Frontal cortex (tissue), 4 donors: ENCODE data around the gene CCL2. TPM values are rescaled to one million over a fixed set of nuclear protein-coding genes. Genes with fewer than 3 reads are reported as not detected.

Experiments
- DNase-seq, 2 donors: peaks; one replicate each; pipeline ENCODE4 v3.0.0; 2012; ENCODE audit warnings: low spot score in 2 of 2
- FAIRE-seq: peaks from 2 replicates; lab custom pipeline; 2012; peaks lifted over from hg19 to GRCh38; lab: Jason Lieb, UNC
- total RNA-seq: library from RNA; depleted of rRNA; stranded (reverse); fragments of >200 nt; gene quantifications from one replicate; pipeline ENCODE4 v1.2.3, GENCODE V29; 2014
- donor health status: control.
- donor health status: control.
- donor health status: control.

CCL2 gene
- total RNA-seq, 1 donor from 2014 or later: 1.2 TPM

DNA sequence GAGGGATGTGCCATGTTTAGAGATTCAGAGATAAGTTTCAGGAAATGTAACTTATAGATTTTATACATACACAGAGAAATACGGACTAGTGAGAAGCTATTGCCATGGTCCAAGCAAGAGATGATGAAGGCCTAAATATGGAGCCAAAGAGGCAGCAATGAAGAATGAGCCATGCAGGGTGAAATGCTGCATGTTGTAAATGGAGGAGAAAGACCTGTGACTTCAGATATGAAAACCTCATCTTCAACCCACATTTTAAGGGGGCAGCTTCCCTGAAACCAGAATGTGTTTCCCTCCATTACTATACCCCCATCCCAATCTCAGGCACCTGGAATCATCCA is 2.9 kb downstream of the CCL2 start:
- no peak for FAIRE-seq
- DNase-seq: no peak

DNA sequence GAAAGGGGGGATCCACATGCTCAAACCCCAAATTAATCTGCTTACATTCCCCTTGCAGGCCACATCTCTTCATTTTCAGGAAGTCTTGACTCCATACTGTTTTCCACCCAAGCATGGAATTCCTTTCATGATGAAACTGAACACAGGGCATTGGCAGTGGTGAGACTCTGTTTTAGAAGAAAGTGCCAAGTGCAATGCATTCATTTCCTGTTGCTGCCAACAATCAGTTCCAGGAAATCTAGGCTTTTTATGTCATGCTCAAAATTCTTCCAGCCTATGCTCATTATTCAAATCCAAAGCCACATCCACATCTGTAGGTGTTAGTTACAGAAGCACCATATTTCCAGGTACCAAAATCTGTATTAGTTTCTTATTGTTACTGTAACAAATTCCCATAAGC is 4.1 kb downstream of the CCL2 start:
- DNase-seq (no peak), FAIRE-seq (no peak)

DNA sequence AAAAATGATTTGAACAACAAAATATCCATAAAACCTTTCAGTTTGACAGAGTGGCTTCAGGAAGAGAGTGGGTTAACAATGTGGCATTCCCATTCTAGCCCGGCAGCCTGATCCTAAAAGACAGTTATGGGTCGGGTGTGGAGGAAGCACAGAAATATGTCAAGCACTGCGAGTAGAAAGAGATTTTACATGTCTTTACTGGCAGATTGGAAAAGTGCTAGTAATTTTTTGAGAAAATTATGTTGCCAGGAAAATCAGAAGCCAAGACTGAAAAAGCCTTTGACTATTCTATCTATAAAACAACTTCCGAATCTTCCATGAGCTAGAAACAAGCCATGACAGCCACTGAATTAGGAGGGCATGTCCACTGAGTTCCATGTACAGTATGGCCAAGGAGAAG is 5.8 kb downstream of the CCL2 start:
- FAIRE-seq: no peak

DNA sequence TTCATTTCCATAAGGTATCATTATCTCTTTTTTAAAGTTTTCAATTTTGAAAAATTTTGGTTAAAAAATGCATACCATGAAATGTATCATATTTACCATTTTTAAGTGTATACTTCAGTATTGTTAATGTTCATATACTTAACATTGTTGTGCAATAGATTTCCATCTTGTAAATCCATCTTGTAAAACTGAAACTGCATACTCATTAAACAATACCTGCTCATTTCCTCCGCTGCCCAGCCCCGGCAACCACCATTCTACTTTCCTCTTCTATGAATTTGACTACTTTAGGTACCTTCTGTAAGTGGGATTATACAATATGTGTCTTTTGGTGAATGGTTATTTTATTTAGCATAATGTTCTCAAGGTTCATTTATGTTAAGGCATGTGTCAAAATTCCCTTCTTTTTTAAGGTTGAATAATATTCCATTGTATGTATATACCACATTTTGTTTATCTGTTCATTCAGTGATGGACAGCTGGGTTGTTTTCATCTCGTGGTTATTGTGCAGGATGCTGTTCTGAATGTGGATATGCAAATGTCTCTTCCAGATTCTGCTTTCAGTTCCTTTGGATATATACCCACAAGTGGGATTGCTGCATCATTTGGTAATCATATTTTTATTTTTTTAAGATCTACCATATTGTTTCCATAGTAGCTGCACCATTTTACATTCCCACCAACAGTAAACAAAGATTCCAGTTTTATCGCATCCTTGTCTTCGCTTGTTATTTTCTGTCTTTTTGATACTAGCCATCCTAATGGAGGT is 6.7 kb downstream of the CCL2 start:
- FAIRE-seq: no peak
- no peak for DNase-seq

More for the DNA sequence above, 5.8 kb downstream of the CCL2 start:
- no peak for DNase-seq

DNA sequence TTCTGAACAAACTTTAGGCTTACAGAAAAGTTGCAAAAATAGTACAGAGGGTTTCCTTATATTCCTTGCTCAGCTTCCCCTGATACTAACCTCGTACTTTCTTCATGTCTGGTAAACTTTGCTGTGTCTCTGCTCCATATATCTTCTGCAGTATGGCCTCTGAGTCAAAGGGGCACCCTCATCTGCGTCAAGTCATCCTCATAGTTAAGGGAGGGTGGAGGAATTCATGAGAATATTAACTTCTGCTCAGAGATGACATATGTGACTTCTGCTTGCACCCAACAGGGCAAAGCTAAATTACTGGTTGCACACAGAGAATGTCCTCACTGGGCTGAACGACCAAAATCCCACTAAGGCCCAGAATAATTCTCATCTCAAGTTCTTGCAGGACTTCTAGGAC is 10.6 kb downstream of the CCL2 start:
- no peak for FAIRE-seq
- no peak for DNase-seq

DNA sequence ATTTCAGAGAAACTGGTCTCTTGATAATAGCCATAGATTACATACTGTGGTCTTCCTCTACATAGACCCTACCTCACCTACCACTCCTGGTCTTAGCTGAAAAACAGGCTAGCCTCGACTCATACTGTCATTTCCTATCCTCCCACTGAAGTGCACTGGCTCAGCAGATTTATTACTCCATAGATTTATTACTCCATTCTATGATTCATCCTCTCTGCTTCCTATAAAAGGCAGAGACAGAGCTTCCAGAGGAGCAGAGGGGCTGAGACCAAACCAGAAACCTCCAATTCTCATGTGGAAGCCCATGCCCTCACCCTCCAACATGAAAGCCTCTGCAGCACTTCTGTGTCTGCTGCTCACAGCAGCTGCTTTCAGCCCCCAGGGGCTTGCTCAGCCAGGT is 14.9 kb downstream of the CCL2 start, which contains the start of gene CCL7:
CCL7 (plus strand) TSS at position 253 of the 400 bp plus-strand sequence; CDS start at position 323, 70 bp downstream.
- FAIRE-seq (no peak), DNase-seq (no peak)

DNA sequence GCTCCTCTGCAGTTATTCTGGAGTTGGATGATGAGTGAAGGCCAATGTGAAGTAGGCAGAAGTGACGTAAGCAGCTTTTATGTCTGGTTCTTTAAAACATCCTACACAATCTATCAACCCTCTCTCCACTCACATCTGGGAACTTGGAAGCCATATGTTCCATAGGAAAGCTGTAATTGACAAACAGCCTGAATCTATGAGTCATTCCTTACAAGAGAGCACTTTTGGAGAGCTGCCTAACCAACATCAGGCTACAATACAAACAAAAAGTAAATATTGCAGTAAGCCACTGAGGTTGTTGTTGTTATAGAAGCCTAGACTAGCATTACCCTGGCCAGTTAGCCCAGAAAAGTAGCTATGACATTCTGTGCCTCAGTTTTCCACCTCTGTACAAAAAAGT is 20.8 kb downstream of the CCL2 start:
- no peak for FAIRE-seq
- DNase-seq: no peak

DNA sequence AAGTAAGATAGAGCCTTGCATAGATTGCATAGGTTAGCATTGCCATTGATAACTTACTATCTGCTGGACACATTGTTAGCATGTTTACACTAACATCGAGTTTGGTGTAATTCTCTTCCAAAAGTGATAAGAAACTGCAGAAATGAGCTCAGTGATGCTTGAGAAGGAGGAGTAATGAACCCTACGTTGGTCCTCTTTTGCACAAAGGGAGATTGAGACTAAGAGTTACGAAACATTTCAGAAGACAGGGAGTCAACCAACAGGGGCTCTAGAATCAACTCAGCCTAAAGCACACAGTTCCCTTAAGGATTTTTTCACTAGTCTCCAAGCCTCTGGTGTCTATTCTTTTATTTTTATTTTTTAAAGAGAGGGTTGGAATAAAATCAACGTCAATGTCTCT is 21.7 kb downstream of the CCL2 start:
- no peak for FAIRE-seq
- no peak for DNase-seq

DNA sequence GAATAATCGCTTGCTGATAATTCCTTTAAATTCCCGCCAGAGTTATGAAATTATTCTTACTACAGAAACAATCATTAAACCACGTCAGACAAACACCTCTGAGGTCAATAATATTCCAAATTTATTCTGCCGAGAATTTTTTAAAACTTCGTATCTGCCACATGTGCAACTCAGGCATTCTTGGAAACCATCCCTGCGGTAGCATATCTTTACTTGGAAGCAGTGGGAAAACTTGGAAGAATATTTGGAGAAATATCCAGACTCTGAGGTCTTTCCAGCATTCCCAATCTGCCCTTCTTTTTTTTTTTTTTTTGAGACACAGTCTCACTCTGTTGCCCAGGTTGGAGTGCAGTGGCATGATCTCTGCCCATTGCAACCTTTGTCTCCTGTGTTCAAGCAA is 28.5 kb downstream of the CCL2 start:
- no peak for FAIRE-seq

DNA sequence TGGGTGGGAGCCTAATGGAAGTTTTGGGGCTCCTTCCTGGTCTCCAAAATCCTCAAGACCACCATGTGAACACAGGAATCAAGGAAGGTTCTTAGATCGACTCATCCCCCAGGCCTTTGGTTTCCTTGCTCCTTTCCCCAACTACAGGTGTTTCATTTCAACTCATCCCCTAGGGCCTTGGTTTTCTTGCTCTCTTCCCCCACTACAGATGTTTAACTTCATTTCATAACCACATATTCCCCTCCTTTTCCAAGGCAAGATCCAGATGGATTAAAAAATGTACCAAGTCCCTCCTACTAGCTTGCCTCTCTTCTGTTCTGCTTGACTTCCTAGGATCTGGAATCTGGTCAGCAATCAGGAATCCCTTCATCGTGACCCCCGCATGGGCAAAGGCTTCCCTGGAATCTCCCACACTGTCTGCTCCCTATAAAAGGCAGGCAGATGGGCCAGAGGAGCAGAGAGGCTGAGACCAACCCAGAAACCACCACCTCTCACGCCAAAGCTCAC is 30.3 kb downstream of the CCL2 start, which contains the start of gene CCL11:
CCL11 (plus strand) TSS at position 457 of the 507 bp plus-strand sequence. CDS start 67 bp downstream, outside the sequence.
- FAIRE-seq (no peak), DNase-seq (no peak)

More for the DNA sequence above, 28.5 kb downstream of the CCL2 start:
- no peak for DNase-seq

DNA sequence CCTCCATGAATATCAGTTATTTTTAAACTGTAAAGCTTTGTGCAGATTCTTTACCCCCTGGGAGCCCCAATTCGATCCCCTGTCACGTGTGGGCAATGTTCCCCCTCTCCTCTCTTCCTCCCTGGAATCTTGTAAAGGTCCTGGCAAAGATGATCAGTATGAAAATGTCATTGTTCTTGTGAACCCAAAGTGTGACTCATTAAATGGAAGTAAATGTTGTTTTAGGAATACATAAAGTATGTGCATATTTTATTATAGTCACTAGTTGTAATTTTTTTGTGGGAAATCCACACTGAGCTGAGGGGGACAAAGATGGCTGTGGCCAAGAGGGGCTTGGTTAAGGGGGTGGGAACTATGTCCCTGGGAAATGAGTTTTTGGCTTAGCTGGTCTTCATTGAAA is 32.8 kb downstream of the CCL2 start:
- DNase-seq (no peak), FAIRE-seq (no peak)

DNA sequence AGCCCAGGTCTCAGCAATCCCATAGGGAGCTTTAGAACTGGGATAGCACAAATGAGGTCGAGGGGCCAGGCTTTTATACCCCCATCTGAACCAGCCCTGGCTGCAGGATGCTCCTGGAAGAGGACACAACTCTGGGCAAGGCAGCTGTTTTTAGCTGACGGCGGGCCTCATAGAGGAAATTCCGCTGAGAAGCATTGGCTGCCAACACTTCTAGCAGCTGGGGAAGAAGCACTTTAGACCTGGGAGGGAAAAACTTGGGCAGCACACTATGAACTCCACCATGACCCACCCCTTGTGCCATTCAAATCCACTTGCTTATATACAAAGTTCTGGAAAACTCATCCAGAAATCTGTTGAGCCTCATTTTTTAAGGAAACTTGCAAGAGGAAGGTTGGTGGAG is 35.5 kb downstream of the CCL2 start:
- DNase-seq (no peak), FAIRE-seq (no peak)

DNA sequence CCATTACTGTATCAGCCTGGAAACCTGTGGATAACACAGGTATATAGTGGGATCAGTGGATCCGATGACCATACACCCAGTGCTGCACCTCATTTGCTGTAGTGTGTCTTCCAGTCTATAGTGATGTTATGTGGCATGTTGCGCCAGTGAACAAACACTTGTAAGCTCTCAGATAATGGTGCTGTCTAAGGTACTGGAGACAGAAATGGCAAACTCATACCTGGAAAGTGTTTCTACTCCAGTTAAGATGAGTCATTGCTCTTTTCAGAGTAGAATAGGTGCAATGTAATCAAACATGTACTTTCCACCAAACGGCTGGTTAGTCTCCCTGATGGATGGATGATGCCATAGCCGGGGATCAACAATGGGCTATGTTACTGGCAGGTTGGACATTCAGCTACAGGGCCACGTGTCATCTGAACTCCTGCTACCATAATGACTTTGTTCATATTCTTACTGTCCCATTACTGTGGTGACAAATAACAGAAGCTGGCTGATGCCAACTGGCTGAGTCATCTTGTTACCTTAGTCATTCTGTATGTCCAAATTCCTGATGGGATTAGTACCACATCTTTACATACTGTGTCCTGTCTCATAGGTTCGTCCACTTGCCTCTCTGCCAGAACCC is 36.8 kb downstream of the CCL2 start:
- FAIRE-seq: no peak
- no peak for DNase-seq

DNA sequence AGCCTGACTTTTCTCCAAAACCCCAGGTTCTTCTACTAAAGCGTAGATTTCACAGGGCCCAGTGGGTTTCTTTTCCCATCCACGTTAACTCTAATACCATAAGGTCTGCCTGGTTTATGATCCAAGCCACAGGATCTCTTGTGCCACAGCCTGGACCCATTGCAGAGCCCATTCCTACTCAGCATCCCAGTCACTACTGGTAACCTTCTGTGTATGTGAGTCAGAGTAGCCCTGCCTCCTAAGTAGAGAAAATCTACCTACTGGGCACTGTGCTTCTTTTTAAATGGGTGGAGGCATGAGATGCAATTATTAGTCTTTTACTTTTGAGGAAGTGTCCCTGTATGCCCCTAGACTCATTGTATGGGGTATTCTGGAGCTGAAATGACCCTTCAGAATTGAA is 43.9 kb downstream of the CCL2 start:
- FAIRE-seq (no peak), DNase-seq (no peak)

DNA sequence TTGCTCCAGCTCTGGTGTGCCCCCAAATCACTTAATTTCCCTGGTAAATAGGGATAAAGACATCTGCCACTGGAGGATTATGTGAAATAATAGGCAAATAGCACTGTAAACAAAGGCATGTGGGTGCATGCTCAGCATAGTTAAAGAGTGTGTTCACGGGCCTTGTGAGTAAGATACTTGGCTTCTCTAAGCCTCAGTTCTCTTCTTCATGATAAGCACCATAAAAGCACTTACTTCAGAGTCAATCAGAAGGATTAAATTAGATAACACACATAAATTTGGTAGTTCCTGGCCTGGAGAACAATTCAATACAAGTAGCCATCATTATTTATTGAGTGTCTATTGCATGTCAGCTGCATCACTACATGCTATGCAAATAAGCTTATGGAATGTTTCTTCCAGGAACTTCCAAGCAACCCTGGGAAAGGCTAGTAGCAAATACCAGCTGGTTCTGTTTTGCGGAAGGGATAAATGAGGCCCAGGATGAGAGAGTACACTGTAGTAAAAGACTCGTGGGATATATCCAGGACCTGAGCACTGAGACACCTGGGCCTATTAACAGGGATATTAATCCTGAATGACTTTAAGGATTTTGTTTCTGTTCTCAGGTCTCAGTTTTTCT is 45.0 kb downstream of the CCL2 start:
- FAIRE-seq (no peak), DNase-seq (no peak)

DNA sequence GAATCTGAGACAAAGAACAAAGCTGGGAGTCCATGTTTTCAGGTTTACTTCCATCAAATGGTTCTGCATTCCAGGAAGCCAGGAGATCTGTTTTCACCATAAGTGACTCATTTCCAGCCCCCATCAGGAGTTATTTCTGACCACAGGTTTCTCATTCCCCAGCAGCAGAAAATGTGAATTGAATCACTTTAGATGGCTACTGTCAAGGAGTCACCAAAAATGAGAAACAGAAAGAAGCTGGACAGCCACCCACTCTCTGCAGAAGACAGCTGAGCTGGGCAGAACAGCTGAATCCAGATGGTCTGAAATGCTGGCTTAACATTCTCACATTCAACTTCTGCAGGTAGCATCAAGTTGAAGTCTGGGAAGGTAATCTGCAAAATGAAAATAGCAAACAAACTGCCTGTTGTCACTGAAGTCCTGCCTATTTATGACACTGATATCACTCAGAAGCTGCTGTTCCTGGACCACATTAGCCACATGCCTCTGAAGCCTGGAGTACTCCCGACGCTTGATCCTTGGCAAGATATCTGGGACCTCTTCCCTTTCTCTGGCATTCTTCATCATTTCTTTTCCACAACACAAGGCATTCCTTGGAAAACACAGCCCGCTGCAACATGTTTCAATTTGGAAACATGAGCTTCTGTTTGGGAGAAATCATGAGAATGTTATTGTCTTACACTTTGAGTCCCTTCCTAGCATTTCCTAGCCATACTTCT is 45.7 kb downstream of the CCL2 start:
- DNase-seq (no peak), FAIRE-seq (no peak)

DNA sequence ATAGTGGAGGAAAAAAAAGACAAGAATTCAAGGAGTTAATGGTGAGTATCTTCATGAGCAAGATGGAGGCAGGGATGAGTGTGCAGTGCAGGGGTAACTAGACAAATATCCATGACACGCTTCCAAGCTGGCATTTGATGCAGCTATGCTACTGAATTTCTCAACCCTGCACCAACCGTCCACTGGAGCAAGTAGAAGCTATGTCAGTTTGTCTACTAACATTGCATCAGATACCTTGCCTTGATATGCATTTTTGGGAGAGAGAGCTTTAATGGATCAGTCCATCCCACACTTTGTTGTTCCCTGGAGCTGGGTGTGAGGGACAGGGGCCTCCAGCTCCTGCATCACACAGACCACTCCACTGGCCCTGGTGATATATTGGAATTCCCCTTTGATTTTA is 46.9 kb downstream of the CCL2 start:
- FAIRE-seq (no peak), DNase-seq (no peak)

DNA sequence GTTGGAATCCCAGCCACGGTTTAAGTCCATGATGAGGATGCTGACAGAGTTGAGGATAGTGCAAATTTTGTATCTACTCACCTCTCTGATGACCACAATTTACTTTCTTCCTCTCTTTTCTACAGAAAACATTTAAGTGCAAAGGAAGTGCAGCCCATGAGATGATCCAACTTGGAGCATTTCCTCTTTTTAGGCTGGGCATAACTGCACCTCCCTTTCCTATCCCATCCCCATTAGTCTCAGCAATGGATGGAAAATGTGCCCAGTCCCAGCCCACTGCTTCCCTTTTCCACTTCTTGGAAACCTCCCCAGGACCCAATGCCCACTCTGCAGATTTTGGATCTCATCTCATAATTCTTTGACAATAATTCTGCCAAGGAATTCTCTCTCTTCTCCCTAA is 47.6 kb downstream of the CCL2 start:
- FAIRE-seq (no peak), DNase-seq (no peak)

DNA sequence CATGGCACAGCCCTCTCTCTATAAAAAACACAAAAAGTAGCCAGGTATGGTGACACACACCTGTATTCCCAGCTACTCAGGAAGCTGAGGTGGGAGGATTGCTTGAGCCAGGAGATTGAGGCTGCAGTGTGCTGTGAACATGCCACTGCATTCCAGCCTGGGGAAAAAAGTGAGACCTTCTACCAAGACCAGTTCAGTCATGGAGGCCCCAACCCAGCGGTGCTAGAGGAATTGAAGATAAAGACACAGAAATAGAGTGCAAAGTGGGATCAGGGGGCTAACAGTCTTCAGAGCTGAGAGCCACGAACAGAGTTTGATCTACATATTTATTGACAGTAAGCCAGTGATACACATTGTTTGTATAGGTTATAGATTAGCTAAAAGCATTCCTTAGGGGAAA is 48.5 kb downstream of the CCL2 start:
- FAIRE-seq: no peak

DNA sequence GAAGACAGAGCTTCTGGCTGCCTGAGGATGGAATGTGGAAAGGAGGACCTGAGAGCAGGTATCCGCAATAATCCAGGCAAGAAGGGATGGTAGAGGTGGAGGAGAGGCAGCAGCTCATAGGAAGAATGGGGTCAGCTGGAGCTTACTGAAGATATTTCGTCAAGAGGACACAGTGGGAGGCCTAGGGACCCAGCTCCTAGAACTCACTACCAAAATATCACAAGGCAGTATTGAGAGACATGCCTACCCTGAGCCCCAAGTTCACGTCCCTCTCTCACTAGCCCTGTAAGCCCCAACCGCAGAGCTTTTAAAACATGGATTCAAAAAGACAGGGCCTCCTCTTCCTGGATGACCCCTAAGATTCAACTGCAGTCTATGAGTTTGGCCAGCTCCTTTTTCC is 50.0 kb downstream of the CCL2 start:
- DNase-seq (no peak), FAIRE-seq (no peak)

More for the DNA sequence above, 48.5 kb downstream of the CCL2 start:
- no peak for DNase-seq
